ENCODE measurements around the gene NTRK3. TPM values are rescaled to one million over a fixed set of nuclear protein-coding genes. Genes with fewer than 3 reads are reported as not detected.

Gene NTRK3
- polyA plus RNA-seq, 1 donor from 2014 or later = 42.7 TPM

- H3K27me3 ChIP-seq (ENCODE audit: insufficient read depth, low read depth, low read length) = no peaks in the 10 kb centered on the region
- H3K4me3 ChIP-seq (ENCODE audit: low read length) = no peak overlapping the region
- no peak overlapping the region for H3K27ac ChIP-seq (ENCODE audit: low read length)
- H2AFZ ChIP-seq (ENCODE audit: low read depth, low read length) = no peak overlapping the region
- no peaks in the 10 kb centered on the region for H3K36me3 ChIP-seq (ENCODE audit: insufficient read depth, low read length)
- H3K9ac ChIP-seq (ENCODE audit: low read length) = no peak overlapping the region
- no peaks in the 10 kb centered on the region for H3K9me2 ChIP-seq (ENCODE audit: insufficient read depth, low read length)
- TF ChIP-seq SMC3 (conservative IDR thresholded peaks at IDR 0.05; ENCODE audit: poor library complexity) (no peak), REST (IDR thresholded peaks at IDR 0.05; ENCODE audit: borderline replicate concordance) (no peak), MXI1 (conservative IDR thresholded peaks at IDR 0.05; ENCODE audit: poor library complexity, severe bottlenecking) (no peak), EZH2 (IDR thresholded peaks at IDR 0.05; ENCODE audit: borderline replicate concordance, insufficient read depth, low read length, poor library complexity, severe bottlenecking) (no peak), EP300 (conservative IDR thresholded peaks at IDR 0.05; ENCODE audit: poor library complexity, severe bottlenecking) (no peak)
- TF ChIP-seq, protein P1, sequence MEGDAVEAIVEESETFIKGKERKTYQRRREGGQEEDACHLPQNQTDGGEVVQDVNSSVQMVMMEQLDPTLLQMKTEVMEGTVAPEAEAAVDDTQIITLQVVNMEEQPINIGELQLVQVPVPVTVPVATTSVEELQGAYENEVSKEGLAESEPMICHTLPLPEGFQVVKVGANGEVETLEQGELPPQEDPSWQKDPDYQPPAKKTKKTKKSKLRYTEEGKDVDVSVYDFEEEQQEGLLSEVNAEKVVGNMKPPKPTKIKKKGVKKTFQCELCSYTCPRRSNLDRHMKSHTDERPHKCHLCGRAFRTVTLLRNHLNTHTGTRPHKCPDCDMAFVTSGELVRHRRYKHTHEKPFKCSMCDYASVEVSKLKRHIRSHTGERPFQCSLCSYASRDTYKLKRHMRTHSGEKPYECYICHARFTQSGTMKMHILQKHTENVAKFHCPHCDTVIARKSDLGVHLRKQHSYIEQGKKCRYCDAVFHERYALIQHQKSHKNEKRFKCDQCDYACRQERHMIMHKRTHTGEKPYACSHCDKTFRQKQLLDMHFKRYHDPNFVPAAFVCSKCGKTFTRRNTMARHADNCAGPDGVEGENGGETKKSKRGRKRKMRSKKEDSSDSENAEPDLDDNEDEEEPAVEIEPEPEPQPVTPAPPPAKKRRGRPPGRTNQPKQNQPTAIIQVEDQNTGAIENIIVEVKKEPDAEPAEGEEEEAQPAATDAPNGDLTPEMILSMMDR (IDR thresholded peaks at IDR 0.05; ENCODE audit: poor library complexity, severe bottlenecking) = no peak
- no peaks in the 10 kb centered on the region for H3F3A ChIP-seq (ENCODE audit: insufficient read depth, low read length, poor library complexity, severe bottlenecking)
- no peaks in the 10 kb centered on the region for H4K20me1 ChIP-seq (ENCODE audit: insufficient read depth)
- no peaks in the 10 kb centered on the region for H3K79me2 ChIP-seq (replicated peaks; ENCODE audit: insufficient read depth, low read length)
- H3K9me3 ChIP-seq (ENCODE audit: low read length) = no peaks in the 10 kb centered on the region
- no peak overlapping the region for H3K4me2 ChIP-seq (ENCODE audit: low read length)
Observed at GRCh38 chr15:87828608-87829007, 427.9 kb downstream of the NTRK3 start.

DNA sequence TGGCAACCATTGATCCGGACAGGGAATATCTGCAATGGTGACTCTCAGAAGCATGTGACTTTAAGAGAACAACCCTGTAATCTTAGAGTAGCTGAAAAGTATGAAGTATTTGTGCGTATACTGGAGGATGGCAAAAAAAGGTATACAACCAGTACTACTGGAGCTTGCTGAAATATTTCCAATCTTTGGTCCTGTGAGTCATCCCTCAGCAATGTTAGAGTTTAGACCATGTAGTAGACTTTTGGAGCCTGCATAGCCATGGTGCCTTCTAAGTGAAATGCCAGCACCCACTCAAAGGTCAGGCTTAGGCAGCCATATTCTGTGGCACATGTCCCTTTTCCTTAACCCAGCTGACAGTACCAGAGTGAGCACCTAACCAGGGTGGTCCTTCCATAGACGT, 429.4 kb downstream of the NTRK3 start:
- Histone ChIP-seq H3K9me3 (ENCODE audit: low read length) (no peaks in the 10 kb centered on the region), H3K27ac (ENCODE audit: low read length) (no peak overlapping the region), H4K20me1 (ENCODE audit: insufficient read depth) (no peaks in the 10 kb centered on the region), H3K36me3 (ENCODE audit: insufficient read depth, low read length) (no peaks in the 10 kb centered on the region), H3K27me3 (ENCODE audit: insufficient read depth, low read depth, low read length) (no peaks in the 10 kb centered on the region), H3K79me2 (replicated peaks; ENCODE audit: insufficient read depth, low read length) (no peaks in the 10 kb centered on the region), H3K4me2 (ENCODE audit: low read length) (no peak overlapping the region), H2AFZ (ENCODE audit: low read depth, low read length) (no peak overlapping the region), H3K9ac (ENCODE audit: low read length) (no peak overlapping the region), H3K4me3 (ENCODE audit: low read length) (no peak overlapping the region), H3K9me2 (ENCODE audit: insufficient read depth, low read length) (no peaks in the 10 kb centered on the region), H3F3A (ENCODE audit: insufficient read depth, low read length, poor library complexity, severe bottlenecking) (no peaks in the 10 kb centered on the region)
- TF ChIP-seq TAF1 (IDR thresholded peaks at IDR 0.05; ENCODE audit: low read depth) = no peak
- TF ChIP-seq SMC3 (conservative IDR thresholded peaks at IDR 0.05; ENCODE audit: poor library complexity) = no peak
- no peak for TF ChIP-seq POLR2AphosphoS5 (IDR thresholded peaks at IDR 0.05)
- no peak for TF ChIP-seq EZH2 (IDR thresholded peaks at IDR 0.05; ENCODE audit: borderline replicate concordance, insufficient read depth, low read length, poor library complexity, severe bottlenecking)
- TF ChIP-seq EP300 (conservative IDR thresholded peaks at IDR 0.05; ENCODE audit: poor library complexity, severe bottlenecking) = no peak
- TF ChIP-seq RAD21 (conservative IDR thresholded peaks at IDR 0.05) = no peak
- TF ChIP-seq, protein P1 (IDR thresholded peaks at IDR 0.05; ENCODE audit: poor library complexity, severe bottlenecking) = no peak
- TF ChIP-seq MXI1 (conservative IDR thresholded peaks at IDR 0.05; ENCODE audit: poor library complexity, severe bottlenecking) = no peak
- TF ChIP-seq REST (IDR thresholded peaks at IDR 0.05; ENCODE audit: borderline replicate concordance) = no peak

Measured in neural cell (in vitro differentiated cells).